ENCODE data around the gene FXYD7.

FXYD7 gene

GRCh38 chr19:35135389-35135909 is 7.6 kb upstream of the FXYD7 start:
- DNase-seq (ENCODE audit: low read depth): no peak
- H3K4me3 ChIP-seq (ENCODE audit: low read depth, low read length): no peak overlapping the region
- peak; percentile 90 for TF ChIP-seq CTCF (IDR thresholded peaks at IDR 0.05; ENCODE audit: low read depth, low read length, missing control alignments)

- no peak for DNase-seq (ENCODE audit: low read depth)
- no peak for TF ChIP-seq CTCF (IDR thresholded peaks at IDR 0.05; ENCODE audit: low read depth, low read length, missing control alignments)
Observed at GRCh38 chr19:35136231-35136630, 6.8 kb upstream of the FXYD7 start.

GRCh38 chr19:35136977-35137702 is 5.9 kb upstream of the FXYD7 start:
- no peak for TF ChIP-seq CTCF (IDR thresholded peaks at IDR 0.05; ENCODE audit: low read depth, low read length, missing control alignments)
- no peak overlapping the region for H3K4me3 ChIP-seq (ENCODE audit: low read depth, low read length)
- DNase-seq (ENCODE audit: low read depth): no peak

More at GRCh38 chr19:35136231-35136630, 6.8 kb upstream of the FXYD7 start:
- H3K4me3 ChIP-seq (ENCODE audit: low read depth, low read length): no peak overlapping the region

GRCh38 chr19:35138305-35138892 is 4.7 kb upstream of the FXYD7 start, which contains the start of gene FXYD1:
TSS of gene FXYD1 (plus strand) at chr19:35138824. CDS start at chr19:35140080, 1,256 bp downstream.
- DNase-seq (ENCODE audit: low read depth): no peak
- no peak for TF ChIP-seq CTCF (IDR thresholded peaks at IDR 0.05; ENCODE audit: low read depth, low read length, missing control alignments)
- no peak within 1 kb of the TSS for H3K4me3 ChIP-seq (ENCODE audit: low read depth, low read length)

- TF ChIP-seq CTCF (IDR thresholded peaks at IDR 0.05; ENCODE audit: low read depth, low read length, missing control alignments): no peak
- H3K4me3 ChIP-seq (ENCODE audit: low read depth, low read length): no peak overlapping the region
- no peak for DNase-seq (ENCODE audit: low read depth)
Observed at GRCh38 chr19:35140207-35140961, 2.7 kb upstream of the FXYD7 start.

- peak; percentile 59 for DNase-seq (ENCODE audit: low read depth)
- TF ChIP-seq CTCF (IDR thresholded peaks at IDR 0.05; ENCODE audit: low read depth, low read length, missing control alignments): peak; percentile 55
- H3K4me3 ChIP-seq (ENCODE audit: low read depth, low read length): peak overlapping the region; percentile 16
Observed at GRCh38 chr19:35140962-35141836, 1.9 kb upstream of the FXYD7 start.

Measured in GM12864 (cell line).